ENCODE results near the gene ADRB2.
"Not testable (repeated sequence)": the region's sequence is repeated elsewhere in the genome, so short reads cannot be mapped to it uniquely, and the experiment has no call there.

Gene ADRB2

GRCh38 chr5:148855249-148856008 is 29.0 kb downstream of the ADRB2 start:
- DNase-seq (ENCODE audit: low read depth): no peak

GRCh38 chr5:148856009-148856367 is 29.6 kb downstream of the ADRB2 start:
- no peak for DNase-seq (ENCODE audit: low read depth)

GRCh38 chr5:148856424-148856823 is 30.0 kb downstream of the ADRB2 start:
- no peak for DNase-seq (ENCODE audit: low read depth)

GRCh38 chr5:148857474-148857873 is 31.1 kb downstream of the ADRB2 start:
- DNase-seq (ENCODE audit: low read depth): no peak

GRCh38 chr5:148858106-148858505 is 31.7 kb downstream of the ADRB2 start:
- DNase-seq (ENCODE audit: low read depth): no peak

- DNase-seq (ENCODE audit: low read depth): peak; percentile 32
Measured at GRCh38 chr5:148858547-148858946, 32.1 kb downstream of the ADRB2 start.

GRCh38 chr5:148859703-148860102 is 33.3 kb downstream of the ADRB2 start:
- DNase-seq (ENCODE audit: low read depth): no peak

GRCh38 chr5:148860599-148860998 is 34.2 kb downstream of the ADRB2 start:
- DNase-seq (ENCODE audit: low read depth): no peak

GRCh38 chr5:148861088-148861487 is 34.7 kb downstream of the ADRB2 start:
- no peak for DNase-seq (ENCODE audit: low read depth)

- DNase-seq (ENCODE audit: low read depth): no peak
Measured at GRCh38 chr5:148861696-148862095, 35.3 kb downstream of the ADRB2 start.

GRCh38 chr5:148864113-148864841 is 37.9 kb downstream of the ADRB2 start:
- DNase-seq (ENCODE audit: low read depth): peak; percentile 31

GRCh38 chr5:148866024-148866423 is 39.6 kb downstream of the ADRB2 start:
- no peak for DNase-seq (ENCODE audit: low read depth)

GRCh38 chr5:148873120-148873519 is 46.7 kb downstream of the ADRB2 start:
- DNase-seq (ENCODE audit: low read depth): no peak

- DNase-seq (ENCODE audit: low read depth): no peak
Measured at GRCh38 chr5:148873690-148874485, 47.5 kb downstream of the ADRB2 start.

GRCh38 chr5:148875205-148875875 is 48.9 kb downstream of the ADRB2 start:
- no peak for DNase-seq (ENCODE audit: low read depth)

- not testable (repeated sequence) for DNase-seq (ENCODE audit: low read depth)
Measured at GRCh38 chr5:148877436-148877835, 51.0 kb downstream of the ADRB2 start.

All from GM04504 (cell line).